GM18909 (cell line): Measurements from ENCODE around the gene CPNE7.
"Not testable (repeated sequence)": the region's sequence is repeated elsewhere in the genome, so short reads cannot be mapped to it uniquely, and the experiment has no call there.

Experiments
- ATAC-seq: cut with Tn5 transposase; IDR thresholded peaks from one replicate; pipeline ENCODE4 v1.9.1; 2021; ENCODE audit warnings: mild to moderate bottlenecking; ENCODE audit not compliant: unreplicated experiment, poor library complexity

CPNE7 gene

DNA sequence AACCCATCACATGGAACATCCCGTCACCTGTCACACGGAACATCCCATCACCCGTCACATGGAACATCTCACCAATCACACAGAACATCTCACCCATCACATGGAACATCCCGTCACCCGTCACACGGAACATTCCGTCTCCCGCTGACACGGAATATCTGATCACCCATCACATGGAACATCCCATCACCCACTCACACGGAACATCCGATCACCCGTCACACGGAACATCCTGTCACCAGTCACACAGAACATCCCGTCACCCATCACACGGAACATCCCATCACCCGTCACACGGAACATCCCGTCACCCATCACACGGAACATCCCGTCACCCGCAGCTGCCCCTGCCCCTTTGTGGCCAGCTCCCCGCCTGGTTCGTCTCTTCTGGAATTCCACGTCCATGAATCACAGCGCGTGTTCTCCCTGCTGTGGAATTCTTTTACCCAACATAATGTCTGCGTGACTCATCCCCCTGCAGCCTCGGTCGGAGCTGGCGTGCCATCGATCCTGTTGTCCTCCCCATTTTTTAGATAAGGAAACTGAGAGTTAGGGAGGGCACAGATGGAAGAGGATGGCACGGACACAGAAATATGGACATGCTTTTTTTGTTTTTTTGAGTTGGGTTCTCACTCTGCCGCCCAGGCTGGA lies 5.6 kb downstream of the CPNE7 start:
- ATAC-seq, result no peak

DNA sequence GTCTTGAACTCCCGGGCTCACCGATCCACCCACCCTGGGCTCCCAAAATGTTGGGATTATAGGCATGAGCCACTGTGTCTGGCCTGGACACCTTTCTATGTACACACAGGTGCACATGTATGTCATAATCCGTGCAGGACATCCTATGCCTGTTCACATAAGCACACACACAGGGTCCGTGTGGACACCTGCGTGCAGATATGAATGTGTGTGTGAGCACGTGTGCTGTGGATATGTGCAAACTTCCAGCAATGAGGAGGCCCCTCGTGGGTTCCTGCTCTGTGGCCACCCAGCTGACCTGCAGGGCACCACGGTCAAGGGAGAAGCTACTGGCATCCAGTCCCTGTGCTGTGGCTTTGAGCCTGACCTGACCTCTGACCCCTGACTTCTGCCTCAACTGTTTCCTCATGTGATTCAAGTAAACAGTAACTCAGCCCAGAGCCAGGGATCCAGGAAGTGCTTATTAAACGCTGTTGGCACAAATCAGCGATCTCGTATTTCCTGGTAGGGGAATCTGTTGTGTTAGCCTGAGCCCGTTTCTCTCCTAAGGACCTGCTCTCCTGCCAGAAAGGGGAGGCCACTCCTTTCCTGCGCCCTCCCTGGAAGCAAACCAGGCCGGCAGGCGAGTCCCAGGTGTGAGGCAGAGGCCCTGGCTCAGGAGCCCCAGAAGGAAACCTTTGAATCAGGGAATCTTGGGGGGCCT lies 6.5 kb downstream of the CPNE7 start:
- no peak for ATAC-seq

GRCh38 chr16:89582614-89583196 lies 7.1 kb downstream of the CPNE7 start:
- ATAC-seq, result no peak

GRCh38 chr16:89583197-89583894 lies 7.8 kb downstream of the CPNE7 start:
- ATAC-seq, result no peak

DNA sequence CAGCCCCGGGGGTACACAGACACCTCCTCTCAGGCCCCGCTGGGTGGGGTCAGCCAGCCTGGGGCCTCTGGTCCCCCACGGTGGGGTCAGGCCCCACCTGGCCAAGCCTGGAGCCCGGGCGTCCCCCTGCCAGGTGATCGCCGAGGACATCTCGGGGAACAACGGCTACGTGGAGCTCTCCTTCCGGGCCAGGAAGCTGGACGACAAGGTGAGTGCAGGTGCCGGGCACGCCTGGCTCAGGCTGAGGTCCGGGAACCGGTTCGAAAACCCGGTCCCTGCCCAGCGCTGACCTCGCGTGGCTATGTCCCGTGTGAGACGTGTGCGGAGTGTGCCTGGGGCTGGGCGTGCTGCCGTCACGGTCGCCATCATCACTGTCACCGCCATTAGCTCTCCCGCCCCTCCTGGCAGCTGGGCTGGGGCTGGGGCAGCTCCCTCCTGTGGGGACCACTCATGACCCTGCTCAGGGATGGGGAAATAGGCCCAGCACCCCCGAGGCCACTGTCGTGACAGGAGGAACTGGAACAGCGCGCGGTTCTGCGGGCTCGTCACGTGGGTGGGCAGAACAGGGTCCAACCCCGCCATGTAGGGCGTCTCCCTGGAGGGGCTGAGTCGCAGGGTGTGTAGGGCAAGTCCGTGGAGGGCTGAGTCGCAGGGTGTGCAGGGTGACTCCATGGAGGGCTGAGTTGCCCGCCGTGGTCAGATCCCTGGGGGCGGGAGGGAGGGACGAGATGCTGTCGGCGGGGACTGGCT lies 8.5 kb downstream of the CPNE7 start:
- no peak for ATAC-seq

DNA sequence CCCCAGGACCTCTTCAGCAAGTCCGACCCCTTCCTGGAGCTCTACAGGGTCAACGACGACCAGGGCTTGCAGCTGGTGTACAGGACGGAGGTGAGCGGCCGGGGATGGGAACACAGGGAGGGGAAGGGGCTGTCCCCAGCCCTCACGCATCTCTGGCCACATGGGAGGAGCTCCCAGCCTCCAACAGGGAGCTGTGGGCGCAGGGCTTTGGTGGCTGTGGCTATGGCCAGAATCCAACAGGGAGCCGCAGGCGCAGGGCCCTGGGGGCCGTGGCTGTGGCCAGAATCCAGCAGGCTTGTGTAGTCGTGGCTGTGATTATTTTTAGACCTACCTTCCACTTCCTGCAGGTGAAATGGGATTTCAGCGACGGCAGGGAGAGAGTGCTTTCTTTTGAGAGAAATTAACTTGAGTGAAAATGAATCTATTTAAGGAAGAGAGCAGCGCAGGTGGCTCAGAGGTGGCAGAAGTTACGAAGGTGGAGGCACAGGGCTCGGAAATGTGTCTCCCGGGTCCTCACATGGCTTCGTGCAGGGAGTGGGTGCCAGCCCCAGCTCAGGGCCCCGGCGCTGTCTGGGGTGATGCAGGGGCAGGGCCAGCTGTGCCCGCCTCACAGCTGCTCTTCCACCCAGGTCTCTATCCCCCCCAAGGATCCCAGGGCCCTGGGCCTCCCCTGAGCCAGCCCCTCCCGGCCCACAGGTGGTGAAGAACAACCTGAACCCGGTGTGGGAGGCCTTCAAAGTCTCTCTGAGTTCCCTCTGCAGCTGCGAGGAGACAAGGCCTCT lies 9.4 kb downstream of the CPNE7 start:
- ATAC-seq, result no peak

- no peak for ATAC-seq
These were observed 10.7 kb downstream of the CPNE7 start for GRCh38 chr16:89586218-89586617.

GRCh38 chr16:89586853-89587252 lies 11.3 kb downstream of the CPNE7 start:
- ATAC-seq, result no peak

DNA sequence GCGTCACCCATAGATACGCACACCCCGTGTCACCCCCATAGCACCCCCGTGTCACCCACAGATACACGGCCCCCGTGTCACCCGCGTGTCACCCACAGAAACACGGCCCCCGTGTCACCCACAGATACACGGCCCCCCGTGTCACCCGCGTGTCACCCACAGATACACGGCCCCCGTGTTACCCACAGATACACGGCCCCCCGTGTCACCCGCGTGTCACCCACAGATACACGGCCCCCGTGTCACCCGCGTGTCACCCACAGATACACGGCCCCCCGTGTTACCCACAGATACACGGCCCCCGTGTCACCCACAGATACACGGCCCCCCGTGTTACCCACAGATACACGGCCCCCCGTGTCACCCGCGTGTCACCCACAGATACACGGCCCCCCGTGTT lies 12.1 kb downstream of the CPNE7 start:
- ATAC-seq, result not testable (repeated sequence)

- ATAC-seq, result no peak
These were observed 13.0 kb downstream of the CPNE7 start for GRCh38 chr16:89588413-89589109.

DNA sequence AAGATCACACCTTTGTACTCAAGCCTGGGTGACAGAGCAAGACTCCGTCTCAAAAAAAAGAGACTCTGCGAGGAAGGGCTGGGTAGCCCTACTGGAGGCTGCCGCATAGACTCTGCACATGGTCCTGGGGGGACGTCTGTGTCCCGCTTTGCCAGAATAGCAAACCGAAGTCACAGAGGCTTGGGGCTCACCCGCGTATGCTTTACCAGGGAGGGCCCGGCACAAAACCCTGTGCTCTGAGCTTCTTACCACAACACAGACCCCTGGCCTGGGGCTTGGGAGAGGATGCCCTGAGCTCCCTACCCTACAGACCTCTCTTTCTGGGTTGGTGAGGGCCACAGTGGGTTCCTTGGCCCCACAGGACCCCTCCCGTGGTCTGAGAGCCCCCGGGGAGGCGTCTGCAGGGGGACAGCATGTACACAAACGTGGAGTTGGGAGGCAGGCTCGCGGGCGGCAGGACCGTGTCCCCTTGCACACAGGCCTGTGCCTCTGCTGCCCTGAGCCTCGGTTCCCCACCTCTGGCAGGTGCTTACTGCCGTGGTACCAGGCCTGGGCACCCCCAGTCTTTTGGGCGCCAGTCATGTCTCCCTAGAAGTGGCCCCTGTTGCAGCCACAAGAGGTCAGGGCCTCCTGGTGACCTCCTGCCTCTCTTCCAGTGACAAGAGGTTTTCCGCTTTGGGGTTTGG lies 13.8 kb downstream of the CPNE7 start:
- no peak for ATAC-seq

DNA sequence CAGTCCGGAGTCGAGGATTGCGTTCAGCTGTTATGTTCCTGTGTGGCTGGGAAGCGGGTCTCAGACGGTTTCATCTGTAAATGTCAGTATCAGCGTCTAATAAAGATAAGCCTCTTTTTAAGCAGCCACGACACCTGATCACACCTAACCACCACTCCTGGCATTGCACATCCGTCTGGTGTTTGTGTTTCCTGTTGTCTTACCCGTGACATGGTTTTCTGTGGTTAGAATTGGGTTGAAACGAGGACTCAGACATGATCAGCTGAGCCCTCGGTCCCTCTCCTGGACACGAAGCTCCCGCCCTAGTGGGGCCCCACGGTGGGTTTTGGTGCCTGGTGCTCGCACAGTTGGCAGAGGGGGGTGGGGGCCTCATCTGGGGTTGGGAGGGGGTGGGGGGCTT lies 18.3 kb downstream of the CPNE7 start:
- no peak for ATAC-seq

GRCh38 chr16:89595330-89596060 lies 19.9 kb downstream of the CPNE7 start:
- ATAC-seq, result no peak

DNA sequence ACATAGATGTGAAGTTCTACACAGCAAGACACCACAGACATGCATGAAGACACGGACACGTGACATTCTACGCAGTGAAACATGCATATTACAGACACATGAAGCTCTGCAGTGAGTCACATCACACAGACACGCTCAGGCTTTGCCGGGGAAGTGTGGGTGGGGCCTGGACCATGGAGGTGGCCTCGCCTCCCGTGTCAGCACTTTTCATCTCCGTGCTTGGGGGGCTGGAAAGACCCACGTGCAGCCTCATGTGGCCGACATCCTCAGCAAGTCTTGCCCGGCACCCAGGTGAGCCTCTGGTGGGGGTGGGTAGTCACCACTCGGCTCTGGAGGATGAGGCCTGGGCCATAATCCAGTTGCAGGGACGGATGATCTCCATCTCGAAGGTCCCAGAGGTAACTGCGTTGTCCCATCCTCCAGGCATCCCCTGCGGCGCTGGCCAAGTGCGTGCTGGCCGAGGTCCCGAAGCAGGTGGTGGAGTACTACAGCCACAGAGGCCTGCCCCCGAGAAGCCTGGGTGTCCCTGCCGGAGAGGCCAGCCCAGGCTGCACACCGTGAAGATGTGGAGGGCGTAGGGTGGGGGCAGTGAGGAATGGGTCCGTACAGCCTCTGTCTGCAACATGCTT lies 20.6 kb downstream of the CPNE7 start:
- ATAC-seq, result no peak

GRCh38 chr16:89596957-89597649 lies 21.5 kb downstream of the CPNE7 start:
- no peak for ATAC-seq

GRCh38 chr16:89598199-89598598 lies 22.6 kb downstream of the CPNE7 start:
- ATAC-seq, result no peak

GRCh38 chr16:89599451-89599858 lies 23.9 kb downstream of the CPNE7 start:
- no peak for ATAC-seq
